Measurements from ENCODE around the gene CA11.

GRCh38 chr19:48668332-48668731 lies 22.3 kb upstream of the CA11 start:
- no peak for TF ChIP-seq CTCF (IDR thresholded peaks at IDR 0.05)
- TF ChIP-seq EP300 (IDR thresholded peaks at IDR 0.05), result no peak
- TF ChIP-seq POLR2A (IDR thresholded peaks at IDR 0.05; ENCODE audit: low read depth), result no peak
- TF ChIP-seq POLR2AphosphoS5 (IDR thresholded peaks at IDR 0.05), result no peak

Measured in esophagus muscularis mucosa (tissue), 4 donors.